Measurements from ENCODE around the gene KHK.
"Not testable (repeated sequence)": the region's sequence is repeated elsewhere in the genome, so short reads cannot be mapped to it uniquely, and the experiment has no call there.

Gene KHK

GRCh38 chr2:27060323-27060722 is 26.2 kb upstream of the KHK start:
- no peak for DNase-seq (ENCODE audit: low spot score)

GRCh38 chr2:27065128-27065527 is 21.4 kb upstream of the KHK start:
- DNase-seq (ENCODE audit: low spot score): no peak

- no peak for DNase-seq (ENCODE audit: low spot score)
Observed at GRCh38 chr2:27067385-27067784, 19.2 kb upstream of the KHK start.

- DNase-seq (ENCODE audit: low spot score): no peak
Observed at GRCh38 chr2:27069436-27069835, 17.1 kb upstream of the KHK start.

GRCh38 chr2:27069961-27070618 is 16.5 kb upstream of the KHK start:
- DNase-seq (ENCODE audit: low spot score): no peak

- no peak for DNase-seq (ENCODE audit: low spot score)
Observed at GRCh38 chr2:27070653-27071276, 15.8 kb upstream of the KHK start.

- peak; percentile 92 for DNase-seq (ENCODE audit: low spot score)
Observed at GRCh38 chr2:27071277-27071989, 15.1 kb upstream of the KHK start, which contains the start of gene OST4. Gene OST4 (minus strand): TSS chr2:27071654.

- peak; percentile 20 for DNase-seq (ENCODE audit: low spot score)
Observed at GRCh38 chr2:27071990-27072830, 14.4 kb upstream of the KHK start.

- DNase-seq (ENCODE audit: low spot score): peak; percentile 11
Observed at GRCh38 chr2:27072920-27073319, 13.7 kb upstream of the KHK start.

GRCh38 chr2:27073782-27074181 is 12.8 kb upstream of the KHK start:
- DNase-seq (ENCODE audit: low spot score): no peak

GRCh38 chr2:27074738-27075565 is 11.6 kb upstream of the KHK start:
- no peak for DNase-seq (ENCODE audit: low spot score)

- DNase-seq (ENCODE audit: low spot score): not testable (repeated sequence)
Observed at GRCh38 chr2:27075566-27075871, 11.1 kb upstream of the KHK start.

- no peak for DNase-seq (ENCODE audit: low spot score)
Observed at GRCh38 chr2:27076323-27076722, 10.2 kb upstream of the KHK start.

GRCh38 chr2:27077231-27077630 is 9.3 kb upstream of the KHK start:
- no peak for DNase-seq (ENCODE audit: low spot score)

- no peak for DNase-seq (ENCODE audit: low spot score)
Observed at GRCh38 chr2:27078267-27079194, 8.0 kb upstream of the KHK start, which contains the start of gene EMILIN1. Gene EMILIN1 (plus strand): TSS chr2:27078615. CDS start chr2:27079066, 451 bp downstream.

GRCh38 chr2:27079233-27080139 is 7.1 kb upstream of the KHK start:
- no peak for DNase-seq (ENCODE audit: low spot score)

GRCh38 chr2:27080140-27080469 is 6.5 kb upstream of the KHK start:
- no peak for DNase-seq (ENCODE audit: low spot score)

- no peak for DNase-seq (ENCODE audit: low spot score)
Observed at GRCh38 chr2:27080603-27080936, 6.0 kb upstream of the KHK start.

- no peak for DNase-seq (ENCODE audit: low spot score)
Observed at GRCh38 chr2:27081984-27082772, 4.4 kb upstream of the KHK start.
